ENCODE results near the gene RNU1-2.

- TF ChIP-seq CTCF (IDR thresholded peaks at IDR 0.05) (no peak), POLR2A (IDR thresholded peaks at IDR 0.05) (no peak)
Observed at GRCh38 chr1:16925635-16926490, 30.1 kb downstream of the RNU1-2 start.
